H1 (cell line): ENCODE data around the gene GNG4. TPM values are rescaled to one million over a fixed set of nuclear protein-coding genes. Genes with fewer than 3 reads are reported as not detected.

Experiments
- CTCF ChIA-PET: fragments of 300-600 bp; sonication (Branson Sonifier 250); formaldehyde crosslinking; loops from one replicate; lab custom pipeline; 2021; ENCODE audit not compliant: partially characterized antibody; lab: Charles Lee
- POLR2A ChIA-PET: fragments of 300-600 bp; sonication (Branson Sonifier 250); formaldehyde crosslinking; loops from one replicate; lab custom pipeline; 2021; ENCODE audit warnings: inconsistent platforms; ENCODE audit not compliant: partially characterized antibody; lab: Charles Lee
- DNase-seq, 2 experiments: peaks; one replicate each; pipeline versions ENCODE4 v3.0.0 to v3.0.0-alpha.2; 2010 to 2022; ENCODE audit warnings: low spot score in 2 of 2, low read depth in 1 of 2, mixed read lengths in 1 of 2
- FAIRE-seq: peaks from 2 replicates; lab custom pipeline; 2011; peaks lifted over from hg19 to GRCh38; lab: Jason Lieb, UNC
- H2AFZ ChIP-seq: 2 replicates; pipeline ENCODE4 v1.8.1; 2012; ENCODE audit warnings: low read length, inconsistent platforms
- H2AK5ac ChIP-seq: 2 replicates; pipeline ENCODE4 v1.6.1; 2013; ENCODE audit warnings: low read depth, low read length
- H2BK120ac ChIP-seq: replicated peaks from 2 replicates; pipeline ENCODE3; 2013; ENCODE audit warnings: low read depth, low read length, inconsistent platforms
- H2BK12ac ChIP-seq: 2 replicates; pipeline ENCODE4 v1.6.1; 2013; ENCODE audit warnings: low read depth, low read length
- H2BK15ac ChIP-seq: 2 replicates; pipeline ENCODE4 v1.6.1; 2013; ENCODE audit warnings: low read length
- H2BK20ac ChIP-seq: 2 replicates; pipeline ENCODE4 v1.6.1; 2013; ENCODE audit warnings: low read length
- H2BK5ac ChIP-seq: 2 replicates; pipeline ENCODE4 v1.6.1; 2013; ENCODE audit warnings: low read depth, low read length
- H3K14ac ChIP-seq: 2 replicates; pipeline ENCODE4 v1.6.1; 2013; ENCODE audit warnings: inconsistent platforms; ENCODE audit not compliant: insufficient read length
- H3K18ac ChIP-seq: 2 replicates; pipeline ENCODE4 v1.6.1; 2013; ENCODE audit warnings: low read length; ENCODE audit errors: extremely low read depth
- H3K23ac ChIP-seq: 2 replicates; pipeline ENCODE4 v1.6.1; 2013; ENCODE audit warnings: inconsistent platforms; ENCODE audit not compliant: insufficient read length
- H3K23me2 ChIP-seq: 2 replicates; pipeline ENCODE4 v1.6.1; 2013; ENCODE audit warnings: low read depth, low read length
- H3K27ac ChIP-seq: 2 replicates; pipeline ENCODE4 v1.6.1; 2011; ENCODE audit warnings: low read depth, low read length, inconsistent platforms
- H3K27me3 ChIP-seq, 4 experiments: replicated peaks in 1 of 4; 1 replicate in 1 of 4; 2 replicates in 3 of 4; pipeline versions ENCODE4 v1.6.1 to v1.8.1; 2011 to 2013; ENCODE audit warnings: low read length in 3 of 4, mild to moderate bottlenecking in 3 of 4, inconsistent platforms in 2 of 4, mixed read lengths in 2 of 4, moderate library complexity in 1 of 4; ENCODE audit not compliant: control insufficient read depth in 3 of 4, insufficient read depth in 3 of 4; ENCODE audit errors: extremely low read depth in 1 of 4
- H3K36me3 ChIP-seq, 4 experiments: 2 replicates each; pipeline versions ENCODE4 v1.6.1 to v1.8.1; 2011 to 2013; ENCODE audit warnings: mild to moderate bottlenecking in 4 of 4, low read length in 3 of 4, moderate library complexity in 2 of 4, control low read depth in 1 of 4, inconsistent platforms in 1 of 4; ENCODE audit not compliant: insufficient read depth in 4 of 4, control insufficient read depth in 2 of 4
- H3K4ac ChIP-seq: replicated peaks from 2 replicates; pipeline ENCODE3; 2013; ENCODE audit warnings: low read length, low read depth, mixed read lengths, inconsistent platforms; ENCODE audit not compliant: insufficient read length
- H3K4me1 ChIP-seq, 4 experiments: replicated peaks in 1 of 4; 1 replicate in 1 of 4; 2 replicates in 3 of 4; pipeline versions ENCODE4 v1.6.1 to v1.8.1; 2011 to 2013; ENCODE audit warnings: low read length in 3 of 4, inconsistent platforms in 2 of 4, mixed read lengths in 1 of 4; ENCODE audit not compliant: insufficient read depth in 4 of 4, control insufficient read depth in 3 of 4
- H3K4me2 ChIP-seq, 2 experiments: 2 replicates each; pipeline versions ENCODE4 v1.6.1 to v1.8.1; 2011 to 2013; ENCODE audit warnings: low read depth in 2 of 2, low read length in 2 of 2, control low read depth in 1 of 2, inconsistent platforms in 1 of 2, mild to moderate bottlenecking in 1 of 2; ENCODE audit not compliant: insufficient read depth in 1 of 2
- H3K4me3 ChIP-seq, 4 experiments: fragments of 200-600, 300-600 bp in 1 of 4; sonication (generic), shearing (Covaris generic), sonication (Bioruptor Twin) in 1 of 4; 2 replicates each; pipeline versions ENCODE4 v1.5.1 to v1.8.1; 2011 to 2016; ENCODE audit warnings: low read length in 4 of 4, low read depth in 3 of 4, control low read depth in 2 of 4, inconsistent platforms in 2 of 4, mild to moderate bottlenecking in 2 of 4, mixed read lengths in 1 of 4, moderate library complexity in 1 of 4; ENCODE audit not compliant: insufficient read depth in 2 of 4; ENCODE audit errors: extremely low read depth in 1 of 4
- H3K56ac ChIP-seq: replicated peaks from 2 replicates; pipeline ENCODE3; 2013; ENCODE audit warnings: low read depth, mild to moderate bottlenecking, mixed read lengths, low read length, inconsistent platforms; ENCODE audit not compliant: insufficient read length
- H3K79me1 ChIP-seq: 2 replicates; pipeline ENCODE4 v1.6.1; 2013; ENCODE audit warnings: low read depth, low read length, control low read depth
- H3K79me2 ChIP-seq, 2 experiments: 2 replicates each; pipeline versions ENCODE4 v1.6.1 to v1.8.1; 2012 to 2013; ENCODE audit warnings: low read length in 2 of 2, mild to moderate bottlenecking in 2 of 2, inconsistent platforms in 1 of 2; ENCODE audit not compliant: insufficient read depth in 2 of 2, control insufficient read depth in 1 of 2
- H3K9ac ChIP-seq, 4 experiments: replicated peaks in 1 of 4; 1 replicate in 1 of 4; 2 replicates in 3 of 4; pipeline versions ENCODE4 v1.6.1 to v1.8.1; 2011 to 2013; ENCODE audit warnings: low read depth in 3 of 4, low read length in 3 of 4, control low read depth in 2 of 4, mild to moderate bottlenecking in 2 of 4, moderate library complexity in 2 of 4, inconsistent platforms in 1 of 4; ENCODE audit errors: extremely low read depth in 1 of 4
- H3K9me3 ChIP-seq, 2 experiments: 2 replicates each; pipeline versions ENCODE4 v1.6.1 to v1.8.1; 2012 to 2013; ENCODE audit warnings: mild to moderate bottlenecking in 2 of 2, moderate library complexity in 2 of 2, control low read depth in 1 of 2, inconsistent platforms in 1 of 2, low read depth in 1 of 2, low read length in 1 of 2, mixed read lengths in 1 of 2; ENCODE audit not compliant: insufficient read depth in 2 of 2
- H4K20me1 ChIP-seq, 2 experiments: replicated peaks in 1 of 2; 2 replicates each; pipeline versions ENCODE3 to v1.8.1; 2011 to 2013; ENCODE audit warnings: inconsistent platforms in 2 of 2, low read length in 2 of 2, mild to moderate bottlenecking in 1 of 2; ENCODE audit not compliant: insufficient read depth in 2 of 2, control insufficient read depth in 1 of 2
- H4K5ac ChIP-seq: 2 replicates; pipeline ENCODE4 v1.6.1; 2013; ENCODE audit warnings: low read length, low read depth, mixed read lengths, inconsistent platforms; ENCODE audit not compliant: insufficient read length
- H4K8ac ChIP-seq: 2 replicates; pipeline ENCODE4 v1.8.0; 2013; ENCODE audit warnings: mild to moderate bottlenecking, moderate library complexity, low read length, inconsistent platforms; ENCODE audit not compliant: insufficient read depth; ENCODE audit errors: extremely low read depth
- H4K91ac ChIP-seq: replicated peaks from 2 replicates; pipeline ENCODE3; 2013; ENCODE audit warnings: low read length, mixed read lengths, inconsistent platforms; ENCODE audit not compliant: insufficient read length
- RAD21 ChIP-seq, 2 experiments: IDR thresholded peaks in 1 of 2; conservative IDR thresholded peaks in 1 of 2; 2 replicates each; pipeline ENCODE4 v1.6.1; 2011; ENCODE audit warnings: low read depth in 2 of 2, low read length in 2 of 2, improper control_type of control experiment in 1 of 2, inconsistent platforms in 1 of 2, mild to moderate bottlenecking in 1 of 2, moderate library complexity in 1 of 2
- SIRT6 ChIP-seq: IDR thresholded peaks from one replicate; pipeline ENCODE4 v1.7.1; 2012; ENCODE audit warnings: low read length, inconsistent platforms
- SIX5 ChIP-seq: IDR thresholded peaks from 2 replicates; pipeline ENCODE4 v1.6.1; 2011; ENCODE audit warnings: mild to moderate bottlenecking, low read depth, low read length
- WGBS, 2 experiments: shearing (Covaris generic) in 1 of 2; methylation state at CpG; one replicate each; pipeline versions ENCODE4 v1.1.6 to v1.1.7; 2013 to 2015; ENCODE audit warnings: low lambda C conversion rate in 2 of 2, mixed read lengths in 2 of 2, inconsistent platforms in 1 of 2, low coverage in 1 of 2, missing lambda C conversion rate in 1 of 2; ENCODE audit not compliant: insufficient replicate concordance in 2 of 2, insufficient coverage in 1 of 2, insufficient read length in 1 of 2; ENCODE audit errors: extremely low coverage in 1 of 2, missing lambda C conversion rate in 1 of 2; 5-methylcytosine and 5-hydroxymethylcytosine counted together
- polyA plus RNA-seq, 7 experiments: library from polyadenylated mRNA; depleted of rRNA in 3 of 7; stranded (reverse) in 5 of 7; unstranded in 2 of 7; fragments of >200 nt in 5 of 7; fragments of 200-250 nt in 2 of 7; gene quantifications; 1 replicate in 5 of 7; 2 replicates in 1 of 7; 4 replicates in 1 of 7; pipeline versions ENCODE4 v1.2.1 to v1.2.3, GENCODE V29; 2011 to 2013; ENCODE audit warnings: missing spikeins in 2 of 7, mixed read lengths in 2 of 7
- total RNA-seq: library from RNA; stranded (reverse); fragmentation: NEBNext Ultra II Directional; extraction: Animal tissue kit (Norgen Biotek cat#: 25700); gene quantifications from 2 replicates; pipeline ENCODE4 v1.2.1, GENCODE V29; 2021

The GNG4 gene
- total and polyA plus RNA-seq, 2 of the 8 experiments (the other 6 are each of a cell fraction or from before 2014, with no cell fraction given) = 95.5 to 96.8 TPM

DNA sequence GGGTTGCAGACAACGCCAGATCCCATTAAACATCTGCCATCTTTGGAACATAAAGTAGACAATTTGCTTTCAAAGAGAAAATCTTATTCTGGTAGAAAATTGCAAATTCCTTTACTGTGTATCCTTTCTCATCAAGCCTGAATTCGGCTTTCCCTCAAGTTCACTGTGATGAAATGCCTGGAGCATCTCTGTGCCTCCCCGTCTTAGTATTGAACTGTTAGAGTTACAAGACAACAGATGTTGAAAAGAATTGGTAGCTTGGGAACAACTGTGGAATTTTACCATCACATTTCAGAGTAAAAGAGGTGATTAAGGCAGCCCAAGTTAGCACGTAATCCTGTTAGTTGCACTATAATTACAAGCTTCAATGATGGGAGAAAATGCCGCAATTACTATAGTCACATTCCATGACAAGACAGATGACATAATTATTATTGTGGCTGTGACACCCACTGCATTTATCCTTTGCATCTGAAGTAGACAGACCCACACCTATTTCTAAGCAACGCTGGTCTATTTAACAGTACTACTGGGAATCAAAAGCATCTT is 90.9 kb downstream of the GNG4 start:
- H4K5ac ChIP-seq = no peak overlapping the region
- H2BK5ac ChIP-seq = no peak overlapping the region
- H3K56ac ChIP-seq = no peak overlapping the region
- H4K20me1 ChIP-seq = peaks cover 0 to 2% of the 10 kb centered on the region in 2 experiments
- H2AK5ac ChIP-seq = no peak overlapping the region
- H3K9ac ChIP-seq = no peak overlapping the region
- no peak for FAIRE-seq
- ChIA-PET CTCF (interaction anchor here (1.1 to 6.6 kb wide), 12 partner anchors 10 to 264 kb away, joined by 3 to 55 read pairs (median 10); no protein-coding TSS in a partner anchor), POLR2A (interaction anchor here (1.4 kb wide), 1 partner anchor 11 kb away, joined by 3 read pairs; no protein-coding TSS in a partner anchor)
- no peak for TF ChIP-seq RAD21 (IDR thresholded peaks at IDR 0.05 in 1 of 2, conservative IDR thresholded peaks at IDR 0.05 in 1 of 2; ENCODE audit: low read depth in 2 of 2, low read length in 2 of 2)
- TF ChIP-seq SIRT6 = no peak
- no peak for TF ChIP-seq SIX5
- H3K23me2 ChIP-seq = no peaks in the 10 kb centered on the region
- WGBS, 2 experiments = 90% methylated on average over 6 of the region's 6 CpGs; no CpG with 5 or more reads in 1 of the 2 experiments
- no peaks in the 10 kb centered on the region for H3K4me1 ChIP-seq
- no peaks in the 10 kb centered on the region; a peak in 2 of 8 replicates for H3K36me3 ChIP-seq
- H2BK120ac ChIP-seq = no peak overlapping the region
- H2BK20ac ChIP-seq = no peak overlapping the region
- H3K27me3 ChIP-seq = no peaks in the 10 kb centered on the region
- no peak for DNase-seq
- H3K4me2 ChIP-seq = no peak overlapping the region
- H3K14ac ChIP-seq = no peak overlapping the region
- no peak overlapping the region for H4K91ac ChIP-seq
- H4K8ac ChIP-seq = no peak overlapping the region
- no peak overlapping the region for H2AFZ ChIP-seq
- no peak overlapping the region for H3K4me3 ChIP-seq
- H3K27ac ChIP-seq = no peak overlapping the region
- H3K23ac ChIP-seq = no peak overlapping the region
- no peak overlapping the region for H3K4ac ChIP-seq
- H3K18ac ChIP-seq = no peak overlapping the region
- H2BK12ac ChIP-seq = no peak overlapping the region
- H3K79me1 ChIP-seq = no peaks in the 10 kb centered on the region; the same call in 1 of the 2 replicates
- no peak overlapping the region for H2BK15ac ChIP-seq
- no peaks in the 10 kb centered on the region for H3K9me3 ChIP-seq
- H3K79me2 ChIP-seq = no peaks in the 10 kb centered on the region
